Erythroblast (primary cell): Measurements from ENCODE around the gene ABHD4.

ENCODE experiments used
- DNase-seq, 2 experiments: peaks; one replicate each; lab custom pipeline; 2025; lab: John Stamatoyannopoulos, UW
- GATA1 ChIP-seq: IDR thresholded peaks from 2 replicates; pipeline ENCODE4 v1.6.1; 2011; ENCODE audit warnings: low read depth, mild to moderate bottlenecking, control low read depth, low read length, moderate library complexity
- POLR2A ChIP-seq: IDR thresholded peaks from 2 replicates; pipeline ENCODE4 v1.6.1; 2011; ENCODE audit warnings: mild to moderate bottlenecking, low read length

Gene ABHD4

GRCh38 chr14:22570132-22570949 is 27.8 kb upstream of the ABHD4 start:
- peak; percentile 87 to 94 for DNase-seq

GRCh38 chr14:22572562-22573058 is 25.5 kb upstream of the ABHD4 start:
- no peak for DNase-seq
- no peak for TF ChIP-seq GATA1
- TF ChIP-seq POLR2A, result no peak

More at GRCh38 chr14:22570132-22570949, 27.8 kb upstream of the ABHD4 start:
- no peak for TF ChIP-seq POLR2A
- TF ChIP-seq GATA1, result no peak

GRCh38 chr14:22573804-22574203 is 24.3 kb upstream of the ABHD4 start:
- DNase-seq, result no peak
- TF ChIP-seq GATA1 (no peak), POLR2A (no peak)

- no peak for TF ChIP-seq POLR2A
- no peak for TF ChIP-seq GATA1
- DNase-seq, result no peak
These were observed 20.7 kb upstream of the ABHD4 start for GRCh38 chr14:22577334-22577908.

- TF ChIP-seq POLR2A (no peak), GATA1 (no peak)
- peak; percentile 52 to 70 for DNase-seq
These were observed 18.9 kb upstream of the ABHD4 start for GRCh38 chr14:22579236-22579635.

- TF ChIP-seq GATA1, result no peak
- TF ChIP-seq POLR2A, result no peak
These were observed 18.2 kb upstream of the ABHD4 start for GRCh38 chr14:22579881-22580280.

GRCh38 chr14:22580625-22581024 is 17.5 kb upstream of the ABHD4 start:
- TF ChIP-seq GATA1 (no peak), POLR2A (no peak)
- DNase-seq, result peak; percentile 31 to 77

More at GRCh38 chr14:22579881-22580280, 18.2 kb upstream of the ABHD4 start:
- DNase-seq, result no peak

GRCh38 chr14:22583994-22584393 is 14.1 kb upstream of the ABHD4 start:
- TF ChIP-seq GATA1 (no peak), POLR2A (no peak)
- no peak for DNase-seq

GRCh38 chr14:22587247-22587646 is 10.9 kb upstream of the ABHD4 start:
- TF ChIP-seq GATA1, result no peak
- TF ChIP-seq POLR2A, result no peak
- DNase-seq, result no peak

- peak; percentile 76 to 79 for DNase-seq
These were observed 10.2 kb upstream of the ABHD4 start for GRCh38 chr14:22587677-22588422.

GRCh38 chr14:22588526-22589095 is 9.5 kb upstream of the ABHD4 start:
- no peak for DNase-seq
- TF ChIP-seq POLR2A (no peak), GATA1 (no peak)

GRCh38 chr14:22589096-22589839 is 8.8 kb upstream of the ABHD4 start, which contains the start of gene DAD1:
Gene DAD1 (minus strand): TSS chr14:22589224. CDS start chr14:22589157, 67 bp downstream.
- DNase-seq, result peak; percentile 99 to 100
- no peak for TF ChIP-seq GATA1
- TF ChIP-seq POLR2A, result peak; percentile 97

- no peak for DNase-seq
- no peak for TF ChIP-seq GATA1
- TF ChIP-seq POLR2A, result no peak
These were observed 4.9 kb upstream of the ABHD4 start for GRCh38 chr14:22593189-22593588.
